K562 (cell line): ENCODE data around the gene MARCHF3. TPM values are rescaled to one million over a fixed set of nuclear protein-coding genes. Genes with fewer than 3 reads are reported as not detected.
A peak's percentile ranks its signal among the peaks of the same experiment; 100 is the strongest.

Source experiments
- ATAC-seq: fragments of 200-7000 bp; cut with Tn5 transposase; 3 replicates; pipeline ENCODE4 v1.9.1; 2020; ENCODE audit warnings: moderate library complexity
- BruUV-seq: library from RNA; stranded (reverse); fragments of 400-500 nt; replicated peaks from 2 replicates; lab custom pipeline; 2021; lab: Mats Ljungman, UMichigan
- CTCF ChIA-PET: fragments of 300-600 bp; formaldehyde crosslinking; extraction: SDS; loops from one replicate; lab custom pipeline; 2021; ENCODE audit warnings: low intra/inter-chr PET ratio; lab: Yijun Ruan, JAX
- POLR2A ChIA-PET: fragments of 300-600, 350-650 bp; sonication (Branson Sonifier 250); formaldehyde crosslinking; extraction: SDS; loops from one replicate; lab custom pipeline; 2021; ENCODE audit warnings: antibody characterized with exemption, inconsistent platforms; lab: Yijun Ruan, JAX
- DNase-seq, 4 experiments: peaks; one replicate each; pipeline versions ENCODE4 v3.0.0 to v3.0.0-alpha.2; 2011 to 2018; ENCODE audit warnings: low spot score in 3 of 4, mixed read lengths in 3 of 4; ENCODE audit errors: extremely low read depth in 1 of 4
- FAIRE-seq: peaks from 2 replicates; lab custom pipeline; 2011; peaks lifted over from hg19 to GRCh38; lab: Jason Lieb, UNC
- H2AFZ ChIP-seq: 2 replicates; pipeline ENCODE4 v1.6.0; 2011; ENCODE audit warnings: low read depth, low read length, control low read depth, inconsistent platforms
- H3K27ac ChIP-seq: fragments of 200-600 bp; 3 replicates; pipeline ENCODE4 v1.8.0; 2011; ENCODE audit warnings: low read depth, mild to moderate bottlenecking, control low read depth, inconsistent platforms, low read length, moderate library complexity, mixed read lengths; ENCODE audit errors: extremely low read depth
- H3K27me3 ChIP-seq, 2 experiments: fragments of 300-600 bp in 1 of 2; 2 replicates in 1 of 2; 3 replicates in 1 of 2; pipeline versions ENCODE4 v1.6.0 to v1.8.0; 2011; ENCODE audit warnings: inconsistent platforms in 2 of 2, low read length in 2 of 2, mild to moderate bottlenecking in 1 of 2, mixed read lengths in 1 of 2, moderate library complexity in 1 of 2; ENCODE audit not compliant: control insufficient read depth in 2 of 2, insufficient read depth in 2 of 2
- H3K36me3 ChIP-seq: fragments of 300-600 bp; 3 replicates; pipeline ENCODE4 v1.8.0; 2011; ENCODE audit warnings: mild to moderate bottlenecking, low read length, inconsistent platforms; ENCODE audit not compliant: control insufficient read depth, insufficient read depth
- H3K4me1 ChIP-seq, 2 experiments: fragments of 200-600 bp in 1 of 2; replicated peaks in 1 of 2; 2 replicates in 1 of 2; 3 replicates in 1 of 2; pipeline versions ENCODE4 v1.5.1 to v1.8.0; 2011; ENCODE audit warnings: inconsistent platforms in 2 of 2, low read length in 2 of 2, mild to moderate bottlenecking in 1 of 2, mixed read lengths in 1 of 2, moderate library complexity in 1 of 2; ENCODE audit not compliant: control insufficient read depth in 2 of 2, insufficient read depth in 2 of 2
- H3K4me2 ChIP-seq: 2 replicates; pipeline ENCODE4 v1.6.1; 2011; ENCODE audit warnings: low read length, control low read depth, inconsistent platforms, mixed read lengths; ENCODE audit not compliant: insufficient read depth
- H3K4me3 ChIP-seq: fragments of 200-600 bp; sonication (generic), shearing (Covaris generic); 2 replicates; pipeline ENCODE4 v1.5.1; 2016; ENCODE audit warnings: control low read depth, inconsistent platforms
- H3K79me2 ChIP-seq: fragments of 200-600 bp; 3 replicates; pipeline ENCODE4 v1.8.0; 2011; ENCODE audit warnings: low read length, inconsistent platforms; ENCODE audit not compliant: control insufficient read depth, insufficient read depth
- H3K9ac ChIP-seq, 2 experiments: 2 replicates each; pipeline versions ENCODE4 v1.6.0 to v1.6.1; 2011; ENCODE audit warnings: low read depth in 2 of 2, low read length in 2 of 2, control low read depth in 1 of 2, inconsistent platforms in 1 of 2, mild to moderate bottlenecking in 1 of 2, mixed read lengths in 1 of 2; ENCODE audit not compliant: insufficient read depth in 1 of 2
- H3K9me1 ChIP-seq: one replicate; pipeline ENCODE4 v1.6.0; 2011; ENCODE audit warnings: inconsistent platforms, mild to moderate bottlenecking, low read length, moderate library complexity; ENCODE audit not compliant: control insufficient read depth, insufficient read depth
- H3K9me3 ChIP-seq: replicated peaks from 2 replicates; pipeline ENCODE4 v1.5.1; 2011; ENCODE audit warnings: low read depth, low read length, inconsistent platforms; ENCODE audit not compliant: control insufficient read depth, insufficient read depth
- H4K20me1 ChIP-seq: replicated peaks from 2 replicates; pipeline ENCODE4 v1.6.1; 2011; ENCODE audit warnings: low read length, inconsistent platforms, mixed read lengths; ENCODE audit not compliant: control insufficient read depth, insufficient read depth
- NFIC ChIP-seq: fragments of 450-650 bp; IDR thresholded peaks from 2 replicates; pipeline ENCODE4 v1.6.1; 2017; ENCODE audit warnings: mild to moderate bottlenecking, inconsistent platforms
- PTBP1 ChIP-seq: fragments of 200-400 bp; formaldehyde crosslinking; IDR thresholded peaks from 2 replicates; pipeline ENCODE4 v1.6.1; 2017; ENCODE audit warnings: low read depth, low read length
- STAG1 ChIP-seq: sonication (generic); formaldehyde crosslinking; IDR thresholded peaks from 2 replicates; pipeline ENCODE4 v1.5.0; 2020; ENCODE audit warnings: missing genetic modification reagents, borderline replicate concordance
- TEAD1 ChIP-seq, 2 experiments: fragments of 450-650 bp in 1 of 2; sonication (generic) in 1 of 2; formaldehyde crosslinking; IDR thresholded peaks; 2 replicates each; pipeline versions ENCODE4 v1.4.0 to v1.8.0; 2020 to 2022; ENCODE audit warnings: mild to moderate bottlenecking in 2 of 2, missing genetic modification reagents in 1 of 2
- ZFP1 ChIP-seq: fragments of 450-650 bp; formaldehyde crosslinking; IDR thresholded peaks from 2 replicates; pipeline ENCODE4 v1.4.0; 2020; ENCODE audit warnings: mild to moderate bottlenecking, mixed read lengths
- ZNF316 ChIP-seq: fragments of 450-650 bp; IDR thresholded peaks from 2 replicates; pipeline ENCODE4 v1.6.1; 2016
- ZNF347 ChIP-seq: fragments of 450-650 bp; formaldehyde crosslinking; IDR thresholded peaks from 2 replicates; pipeline ENCODE4 v1.4.0; 2020; ENCODE audit warnings: low read depth, mild to moderate bottlenecking, moderate library complexity
- ZNF584 ChIP-seq: fragments of 200-800 bp; sonication (Bioruptor generic); IDR thresholded peaks from 2 replicates; pipeline ENCODE4 v1.6.1; 2016; ENCODE audit warnings: low read depth, mild to moderate bottlenecking, missing genetic modification characterization, missing compliant biosample characterization
- WGBS: fragments of 100-300 bp; shearing (Covaris generic); methylation state at CpG from one replicate; pipeline ENCODE4 v1.1.6; 2016; ENCODE audit warnings: low coverage, mixed read lengths; ENCODE audit not compliant: insufficient coverage; ENCODE audit errors: missing lambda C conversion rate; 5-methylcytosine and 5-hydroxymethylcytosine counted together
- in situ Hi-C: fragments of 300-500 bp; cut with MboI; formaldehyde crosslinking; loops from 4 replicates; pipeline ENCODE4 v1.15.0; 2018; ENCODE audit warnings: inconsistent platforms, mixed read lengths
- intact Hi-C: fragments of 100-400 bp; cut with micrococcal nuclease; formaldehyde crosslinking; loops from 2 replicates; pipeline ENCODE4 v1.14.2; 2022
- polyA plus RNA-seq, 8 experiments: library from polyadenylated mRNA; depleted of rRNA in 4 of 8; stranded (reverse) in 5 of 8; unstranded in 3 of 8; fragments of >200 nt; fragmentation: Nextera tagmentation in 2 of 8; fragmentation: Illumina TruSeq in 1 of 8; extraction: Ambion mirVana in 2 of 8; extraction: Trizol in 1 of 8; gene quantifications; 2 replicates each; pipeline versions ENCODE4 v1.2.1 to v1.2.3, GENCODE V29; 2011 to 2014; ENCODE audit warnings: inconsistent platforms in 1 of 8, missing spikeins in 1 of 8
- total RNA-seq, 7 experiments: library from RNA; depleted of rRNA in 6 of 7; stranded (reverse); fragments of >200 nt in 6 of 7; fragmentation: Illumina TruSeq in 2 of 7; extraction: Trizol in 2 of 7; gene quantifications; 2 replicates each; pipeline versions ENCODE4 v1.2.1 to v1.2.3, GENCODE V29; 2011 to 2021; ENCODE audit warnings: low replicate concordance in 1 of 7
- TF ChIP-seq, protein P1 (sequence below): fragments of 200-800 bp; sonication (Bioruptor generic); IDR thresholded peaks from 2 replicates; pipeline ENCODE4 v1.6.1; 2016; ENCODE audit warnings: missing genetic modification characterization, missing compliant biosample characterization
- TF ChIP-seq, protein P2 (sequence below): fragments of 450-650 bp; IDR thresholded peaks from 2 replicates; pipeline ENCODE4 v1.6.1; 2016; ENCODE audit warnings: low read depth

The MARCHF3 gene
- total and polyA plus RNA-seq, 9 of the 15 experiments (the other 6 are each of a cell fraction or from before 2014, with no cell fraction given) = 5.6 to 37.4 (median 16.5) TPM

GRCh38 chr5:126855266-126855665 is 175.1 kb downstream of the MARCHF3 start:
- no peak for ATAC-seq
- no peak for FAIRE-seq
- H3K9me3 ChIP-seq = no peaks in the 10 kb centered on the region
- TF ChIP-seq ZFP1 (CRISPR knock-in tag) (no peak), TEAD1 (CRISPR knock-in tag; IDR thresholded peaks at IDR 0.05) (no peak), ZNF584 (CRISPR knock-in tag) (no peak), ZNF347 (no peak), PTBP1 (no peak), ZNF316 (peak; percentile 40; the same call in 1 of the 2 replicates), STAG1 (CRISPR knock-in tag) (no peak), NFIC (peak; percentile 48; the same call in 1 of the 2 replicates)
- TF ChIP-seq, protein P1, sequence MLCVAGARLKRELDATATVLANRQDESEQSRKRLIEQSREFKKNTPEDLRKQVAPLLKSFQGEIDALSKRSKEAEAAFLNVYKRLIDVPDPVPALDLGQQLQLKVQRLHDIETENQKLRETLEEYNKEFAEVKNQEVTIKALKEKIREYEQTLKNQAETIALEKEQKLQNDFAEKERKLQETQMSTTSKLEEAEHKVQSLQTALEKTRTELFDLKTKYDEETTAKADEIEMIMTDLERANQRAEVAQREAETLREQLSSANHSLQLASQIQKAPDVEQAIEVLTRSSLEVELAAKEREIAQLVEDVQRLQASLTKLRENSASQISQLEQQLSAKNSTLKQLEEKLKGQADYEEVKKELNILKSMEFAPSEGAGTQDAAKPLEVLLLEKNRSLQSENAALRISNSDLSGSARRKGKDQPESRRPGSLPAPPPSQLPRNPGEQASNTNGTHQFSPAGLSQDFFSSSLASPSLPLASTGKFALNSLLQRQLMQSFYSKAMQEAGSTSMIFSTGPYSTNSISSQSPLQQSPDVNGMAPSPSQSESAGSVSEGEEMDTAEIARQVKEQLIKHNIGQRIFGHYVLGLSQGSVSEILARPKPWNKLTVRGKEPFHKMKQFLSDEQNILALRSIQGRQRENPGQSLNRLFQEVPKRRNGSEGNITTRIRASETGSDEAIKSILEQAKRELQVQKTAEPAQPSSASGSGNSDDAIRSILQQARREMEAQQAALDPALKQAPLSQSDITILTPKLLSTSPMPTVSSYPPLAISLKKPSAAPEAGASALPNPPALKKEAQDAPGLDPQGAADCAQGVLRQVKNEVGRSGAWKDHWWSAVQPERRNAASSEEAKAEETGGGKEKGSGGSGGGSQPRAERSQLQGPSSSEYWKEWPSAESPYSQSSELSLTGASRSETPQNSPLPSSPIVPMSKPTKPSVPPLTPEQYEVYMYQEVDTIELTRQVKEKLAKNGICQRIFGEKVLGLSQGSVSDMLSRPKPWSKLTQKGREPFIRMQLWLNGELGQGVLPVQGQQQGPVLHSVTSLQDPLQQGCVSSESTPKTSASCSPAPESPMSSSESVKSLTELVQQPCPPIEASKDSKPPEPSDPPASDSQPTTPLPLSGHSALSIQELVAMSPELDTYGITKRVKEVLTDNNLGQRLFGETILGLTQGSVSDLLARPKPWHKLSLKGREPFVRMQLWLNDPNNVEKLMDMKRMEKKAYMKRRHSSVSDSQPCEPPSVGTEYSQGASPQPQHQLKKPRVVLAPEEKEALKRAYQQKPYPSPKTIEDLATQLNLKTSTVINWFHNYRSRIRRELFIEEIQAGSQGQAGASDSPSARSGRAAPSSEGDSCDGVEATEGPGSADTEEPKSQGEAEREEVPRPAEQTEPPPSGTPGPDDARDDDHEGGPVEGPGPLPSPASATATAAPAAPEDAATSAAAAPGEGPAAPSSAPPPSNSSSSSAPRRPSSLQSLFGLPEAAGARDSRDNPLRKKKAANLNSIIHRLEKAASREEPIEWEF (CRISPR knock-in tag) = no peak
- TF ChIP-seq, protein P2, sequence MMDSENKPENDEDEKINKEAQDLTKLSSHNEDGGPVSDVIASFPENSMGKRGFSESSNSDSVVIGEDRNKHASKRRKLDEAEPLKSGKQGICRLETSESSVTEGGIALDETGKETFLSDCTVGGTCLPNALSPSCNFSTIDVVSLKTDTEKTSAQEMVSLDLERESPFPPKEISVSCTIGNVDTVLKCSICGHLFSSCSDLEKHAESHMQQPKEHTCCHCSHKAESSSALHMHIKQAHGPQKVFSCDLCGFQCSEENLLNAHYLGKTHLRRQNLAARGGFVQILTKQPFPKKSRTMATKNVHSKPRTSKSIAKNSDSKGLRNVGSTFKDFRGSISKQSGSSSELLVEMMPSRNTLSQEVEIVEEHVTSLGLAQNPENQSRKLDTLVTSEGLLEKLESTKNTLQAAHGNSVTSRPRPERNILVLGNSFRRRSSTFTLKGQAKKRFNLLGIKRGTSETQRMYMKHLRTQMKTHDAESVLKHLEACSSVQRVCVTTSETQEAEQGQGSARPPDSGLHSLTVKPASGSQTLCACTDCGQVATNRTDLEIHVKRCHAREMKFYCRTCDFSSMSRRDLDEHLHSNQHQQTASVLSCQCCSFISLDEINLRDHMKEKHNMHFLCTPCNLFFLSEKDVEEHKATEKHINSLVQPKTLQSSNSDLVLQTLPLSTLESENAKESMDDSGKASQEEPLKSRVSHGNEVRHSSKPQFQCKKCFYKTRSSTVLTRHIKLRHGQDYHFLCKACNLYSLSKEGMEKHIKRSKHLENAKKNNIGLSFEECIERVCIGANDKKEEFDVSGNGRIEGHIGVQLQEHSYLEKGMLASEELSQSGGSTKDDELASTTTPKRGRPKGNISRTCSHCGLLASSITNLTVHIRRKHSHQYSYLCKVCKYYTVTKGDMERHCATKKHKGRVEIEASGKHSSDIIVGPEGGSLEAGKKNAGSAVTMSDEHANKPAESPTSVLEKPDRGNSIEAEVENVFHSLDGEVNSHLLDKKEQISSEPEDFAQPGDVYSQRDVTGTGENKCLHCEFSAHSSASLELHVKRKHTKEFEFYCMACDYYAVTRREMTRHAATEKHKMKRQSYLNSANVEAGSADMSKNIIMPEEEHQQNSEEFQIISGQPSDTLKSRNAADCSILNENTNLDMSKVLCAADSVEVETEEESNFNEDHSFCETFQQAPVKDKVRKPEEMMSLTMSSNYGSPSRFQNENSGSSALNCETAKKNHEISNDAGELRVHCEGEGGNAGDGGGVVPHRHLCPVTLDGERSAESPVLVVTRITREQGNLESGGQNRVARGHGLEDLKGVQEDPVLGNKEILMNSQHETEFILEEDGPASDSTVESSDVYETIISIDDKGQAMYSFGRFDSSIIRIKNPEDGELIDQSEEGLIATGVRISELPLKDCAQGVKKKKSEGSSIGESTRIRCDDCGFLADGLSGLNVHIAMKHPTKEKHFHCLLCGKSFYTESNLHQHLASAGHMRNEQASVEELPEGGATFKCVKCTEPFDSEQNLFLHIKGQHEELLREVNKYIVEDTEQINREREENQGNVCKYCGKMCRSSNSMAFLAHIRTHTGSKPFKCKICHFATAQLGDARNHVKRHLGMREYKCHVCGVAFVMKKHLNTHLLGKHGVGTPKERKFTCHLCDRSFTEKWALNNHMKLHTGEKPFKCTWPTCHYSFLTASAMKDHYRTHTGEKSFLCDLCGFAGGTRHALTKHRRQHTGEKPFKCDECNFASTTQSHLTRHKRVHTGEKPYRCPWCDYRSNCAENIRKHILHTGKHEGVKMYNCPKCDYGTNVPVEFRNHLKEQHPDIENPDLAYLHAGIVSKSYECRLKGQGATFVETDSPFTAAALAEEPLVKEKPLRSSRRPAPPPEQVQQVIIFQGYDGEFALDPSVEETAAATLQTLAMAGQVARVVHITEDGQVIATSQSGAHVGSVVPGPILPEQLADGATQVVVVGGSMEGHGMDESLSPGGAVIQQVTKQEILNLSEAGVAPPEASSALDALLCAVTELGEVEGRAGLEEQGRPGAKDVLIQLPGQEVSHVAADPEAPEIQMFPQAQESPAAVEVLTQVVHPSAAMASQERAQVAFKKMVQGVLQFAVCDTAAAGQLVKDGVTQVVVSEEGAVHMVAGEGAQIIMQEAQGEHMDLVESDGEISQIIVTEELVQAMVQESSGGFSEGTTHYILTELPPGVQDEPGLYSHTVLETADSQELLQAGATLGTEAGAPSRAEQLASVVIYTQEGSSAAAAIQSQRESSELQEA = no peak
- no peak overlapping the region for H3K9ac ChIP-seq
- no peak overlapping the region for H3K27ac ChIP-seq
- intact Hi-C loops (no loop called here), in situ Hi-C loops (no loop called here)
- no peaks in the 10 kb centered on the region for H3K36me3 ChIP-seq
- 50% methylated on average over 8 of the region's 8 CpGs for WGBS
- H4K20me1 ChIP-seq = no peaks in the 10 kb centered on the region
- H3K27me3 ChIP-seq = no peaks in the 10 kb centered on the region
- no peaks in the 10 kb centered on the region for H3K4me1 ChIP-seq
- H2AFZ ChIP-seq = no peak overlapping the region
- no TSS peak for BruUV-seq
- CTCF ChIA-PET = no interaction called here
- H3K79me2 ChIP-seq = no peaks in the 10 kb centered on the region
- H3K4me2 ChIP-seq = no peak overlapping the region
- H3K4me3 ChIP-seq = no peak overlapping the region
- POLR2A ChIA-PET = interaction anchor here (0.6 kb wide), 1 partner anchor 41 kb away, joined by 3 read pairs; no protein-coding TSS in a partner anchor
- no peaks in the 10 kb centered on the region for H3K9me1 ChIP-seq
- DNase-seq = no peak
